ENCODE data around the gene ACER2.

DNA sequence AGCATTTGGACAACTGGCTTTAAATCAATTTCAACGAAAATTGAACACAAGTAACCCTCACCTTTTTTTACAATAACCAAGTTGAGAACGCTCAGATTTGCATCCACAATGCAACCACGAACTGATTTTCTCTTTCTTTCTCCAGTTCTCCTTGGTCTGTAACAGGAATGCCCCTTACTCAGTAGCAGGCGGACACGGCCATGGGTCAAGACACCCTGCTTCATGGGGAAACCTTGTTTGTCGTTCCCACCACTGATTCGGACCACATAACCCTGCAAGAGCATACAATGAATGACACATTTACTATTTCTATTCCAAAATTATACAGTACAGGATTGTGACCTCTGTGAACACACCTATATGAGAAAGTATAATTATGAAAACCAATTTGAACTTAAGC lies 30.2 kb upstream of the ACER2 start:
- TF ChIP-seq, protein P1, sequence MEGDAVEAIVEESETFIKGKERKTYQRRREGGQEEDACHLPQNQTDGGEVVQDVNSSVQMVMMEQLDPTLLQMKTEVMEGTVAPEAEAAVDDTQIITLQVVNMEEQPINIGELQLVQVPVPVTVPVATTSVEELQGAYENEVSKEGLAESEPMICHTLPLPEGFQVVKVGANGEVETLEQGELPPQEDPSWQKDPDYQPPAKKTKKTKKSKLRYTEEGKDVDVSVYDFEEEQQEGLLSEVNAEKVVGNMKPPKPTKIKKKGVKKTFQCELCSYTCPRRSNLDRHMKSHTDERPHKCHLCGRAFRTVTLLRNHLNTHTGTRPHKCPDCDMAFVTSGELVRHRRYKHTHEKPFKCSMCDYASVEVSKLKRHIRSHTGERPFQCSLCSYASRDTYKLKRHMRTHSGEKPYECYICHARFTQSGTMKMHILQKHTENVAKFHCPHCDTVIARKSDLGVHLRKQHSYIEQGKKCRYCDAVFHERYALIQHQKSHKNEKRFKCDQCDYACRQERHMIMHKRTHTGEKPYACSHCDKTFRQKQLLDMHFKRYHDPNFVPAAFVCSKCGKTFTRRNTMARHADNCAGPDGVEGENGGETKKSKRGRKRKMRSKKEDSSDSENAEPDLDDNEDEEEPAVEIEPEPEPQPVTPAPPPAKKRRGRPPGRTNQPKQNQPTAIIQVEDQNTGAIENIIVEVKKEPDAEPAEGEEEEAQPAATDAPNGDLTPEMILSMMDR (IDR thresholded peaks at IDR 0.05): no peak
- no peak for TF ChIP-seq ZFX (IDR thresholded peaks at IDR 0.05; ENCODE audit: borderline replicate concordance)

All from 22Rv1 (cell line).